HG03064 (cell line): Measurements from ENCODE around the gene MRPL36.

Experiments
- ATAC-seq: cut with Tn5 transposase; IDR thresholded peaks from one replicate; pipeline ENCODE4 v1.9.1; 2021; ENCODE audit warnings: low read depth; ENCODE audit not compliant: unreplicated experiment

Gene MRPL36

DNA sequence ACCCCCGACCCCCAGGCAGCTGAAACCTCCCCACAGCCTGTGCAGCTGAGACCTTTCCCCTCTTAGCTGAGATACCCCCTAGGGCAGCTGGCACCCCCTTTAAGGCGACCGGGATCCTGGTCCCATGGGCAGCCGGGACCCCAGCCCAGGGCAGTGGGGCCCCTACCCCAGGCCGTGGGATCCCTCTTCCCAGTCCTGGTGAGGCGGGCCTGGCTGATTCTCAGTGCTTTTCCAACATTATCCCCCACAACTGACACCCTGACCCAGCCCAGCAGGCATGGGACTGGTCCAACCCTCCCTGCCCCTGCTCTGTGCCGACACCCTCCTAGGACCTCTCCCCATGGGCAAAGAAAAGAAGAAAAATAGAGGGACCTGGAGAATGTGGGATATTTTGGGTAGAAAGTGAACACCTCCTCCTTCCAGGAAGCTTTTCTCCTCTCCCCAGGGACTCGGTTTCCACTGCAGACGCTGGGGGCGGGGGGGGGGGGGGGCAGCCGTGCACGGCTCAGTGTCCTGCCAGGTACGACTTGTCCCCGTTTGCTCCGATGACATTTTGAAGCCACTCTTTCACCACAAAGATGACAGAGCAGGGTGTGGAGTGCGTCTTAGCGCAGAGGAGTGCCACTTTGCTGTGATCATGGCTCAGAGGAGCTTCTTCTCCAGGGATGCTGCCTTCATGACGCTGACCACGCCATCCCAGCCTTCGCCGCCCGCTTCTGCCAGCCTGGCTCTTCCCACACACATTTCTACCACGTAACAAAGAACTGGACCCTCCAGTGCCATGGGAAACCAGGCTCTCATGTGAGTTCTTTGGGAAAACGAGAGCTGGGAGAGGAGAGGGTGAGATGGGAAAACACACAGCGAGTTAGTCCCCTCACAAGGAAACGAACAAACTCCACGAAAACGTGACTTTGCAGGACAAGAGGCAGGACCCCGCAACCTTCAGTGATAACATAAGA, 47.5 kb downstream of the MRPL36 start:
- no peak for ATAC-seq

DNA sequence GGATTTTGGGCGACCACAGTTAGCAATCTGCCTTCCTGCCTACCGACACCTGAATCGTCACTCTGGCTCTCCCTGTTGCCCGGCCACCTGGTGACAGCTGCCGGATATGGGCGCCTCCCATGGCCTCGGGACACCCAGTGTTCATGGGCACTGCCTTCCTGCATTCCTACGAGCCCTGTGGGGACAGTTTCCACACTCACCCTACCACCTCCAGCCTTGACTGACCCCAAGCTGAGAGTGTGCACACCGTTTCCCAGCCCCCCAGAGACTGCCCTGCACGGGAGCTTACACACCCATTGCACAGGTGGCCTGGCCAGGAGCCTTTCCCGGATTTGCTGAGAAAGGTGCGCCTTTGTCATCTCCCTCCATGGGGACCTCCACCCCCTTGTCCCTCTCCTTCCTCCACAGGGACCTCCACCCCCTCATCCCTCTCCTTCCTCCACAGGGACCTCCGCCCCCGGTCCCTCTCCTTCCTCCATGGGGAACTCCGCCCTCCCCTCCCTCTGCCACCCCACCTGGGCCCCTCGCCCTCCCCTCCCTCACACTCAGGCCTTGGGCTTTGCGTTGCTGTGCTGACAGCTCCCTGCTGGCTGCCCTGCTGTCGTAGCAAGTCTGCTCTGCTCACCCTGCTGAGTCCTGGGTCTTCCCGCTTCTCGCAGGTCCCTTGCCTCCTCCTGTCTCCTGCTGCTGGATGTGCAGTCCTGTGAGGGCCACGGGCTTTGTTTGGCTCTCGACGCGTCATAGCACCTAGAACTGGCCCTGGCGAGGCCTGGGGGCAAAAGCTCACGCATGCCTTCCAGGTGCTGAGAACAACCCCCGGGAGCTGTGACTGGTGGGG, 48.4 kb downstream of the MRPL36 start:
- ATAC-seq, result no peak

DNA sequence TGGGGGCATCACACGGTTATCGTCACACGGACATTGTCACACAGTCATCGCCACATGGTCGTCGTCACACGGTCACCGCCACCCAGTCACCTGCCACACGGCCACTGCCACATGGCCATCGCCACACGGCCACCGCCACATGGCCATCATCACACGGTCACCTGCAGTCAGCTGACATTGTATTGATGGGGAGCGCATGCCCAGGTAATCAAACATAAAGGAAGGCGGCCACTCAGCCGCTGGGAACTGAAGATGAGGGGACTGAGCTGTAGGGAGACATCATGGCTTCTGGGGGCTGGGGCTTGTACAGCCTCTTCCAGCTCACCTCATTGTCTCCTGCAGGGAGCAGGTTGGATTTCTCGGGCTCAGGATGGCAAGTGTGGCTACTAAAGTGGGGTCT, 49.2 kb downstream of the MRPL36 start:
- ATAC-seq, result no peak

DNA sequence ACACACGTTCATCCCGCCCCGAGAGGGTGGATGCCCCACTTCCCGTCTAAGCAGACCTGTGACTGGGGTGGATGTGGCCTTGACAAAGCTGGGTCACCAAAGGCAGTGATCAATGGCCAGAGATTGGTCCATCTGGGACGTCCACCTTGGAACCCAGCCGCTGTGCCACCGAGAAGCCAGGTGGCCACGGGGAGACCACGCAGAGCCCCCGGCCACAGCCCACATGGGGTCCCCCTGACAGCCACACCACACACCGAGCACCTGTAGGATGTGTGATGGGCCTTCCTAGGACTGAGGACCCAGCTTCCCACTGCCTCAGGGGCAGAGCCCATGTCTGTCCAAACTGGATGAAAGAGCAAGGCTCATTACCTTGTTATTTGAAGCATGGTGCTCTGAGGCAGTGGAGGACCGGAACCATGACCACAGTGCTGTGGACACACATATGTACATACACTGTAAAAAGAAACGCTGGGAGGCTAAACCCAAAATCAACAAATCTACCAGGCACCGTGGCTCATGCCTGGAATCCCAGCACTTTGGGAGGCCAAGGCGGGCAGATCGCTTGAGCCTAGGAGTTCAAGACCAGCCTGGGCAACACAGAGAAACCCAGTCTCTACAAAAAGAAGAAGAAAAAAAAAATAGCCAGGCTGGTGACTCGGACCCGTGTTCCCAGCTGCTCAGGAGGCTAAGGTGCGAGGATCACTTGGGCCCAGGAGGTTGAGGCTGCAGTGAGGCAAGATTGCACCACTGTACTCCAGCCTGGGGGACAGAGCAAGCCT, 50.1 kb downstream of the MRPL36 start:
- ATAC-seq, result no peak

DNA sequence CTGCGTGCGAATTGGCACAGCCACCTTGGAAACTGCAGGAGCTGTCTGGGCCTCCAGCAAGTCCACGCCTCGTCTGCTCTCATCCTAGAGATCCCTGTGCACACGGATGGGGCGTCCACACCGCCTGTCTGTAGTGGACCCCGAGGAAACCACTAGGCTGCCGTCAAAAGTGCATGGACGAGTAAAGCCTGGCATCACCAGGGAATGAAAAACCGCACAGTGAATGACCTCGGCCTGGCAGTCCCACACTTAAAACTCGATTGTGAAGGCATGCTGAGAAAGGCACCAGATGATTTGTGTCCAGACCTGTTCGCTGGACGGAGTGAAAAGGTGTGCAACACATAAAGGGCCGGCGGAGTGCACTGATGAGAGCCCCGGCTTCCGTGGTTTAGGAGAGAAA, 50.8 kb downstream of the MRPL36 start:
- no peak for ATAC-seq
